Keratinocyte (primary cell): Measurements from ENCODE around the gene ZBTB48. TPM values are rescaled to one million over a fixed set of nuclear protein-coding genes. Genes with fewer than 3 reads are reported as not detected.
"Not testable (repeated sequence)": the region's sequence is repeated elsewhere in the genome, so short reads cannot be mapped to it uniquely, and the experiment has no call there.

Experiments used
- DNase-seq: peaks from one replicate; pipeline ENCODE4 v3.0.0-alpha.2; 2011; ENCODE audit warnings: low read depth, missing footprints, low spot score
- FAIRE-seq: peaks from 2 replicates; lab custom pipeline; 2011; peaks lifted over from hg19 to GRCh38; lab: Jason Lieb, UNC
- H2AFZ ChIP-seq: 2 replicates; pipeline ENCODE4 v1.6.0; 2012; ENCODE audit warnings: low read length, control low read depth, inconsistent platforms; ENCODE audit not compliant: control insufficient read depth
- H3K27ac ChIP-seq: 2 replicates; pipeline ENCODE4 v1.5.1; 2011; ENCODE audit warnings: low read length; ENCODE audit not compliant: control insufficient read depth, insufficient read depth
- H3K27me3 ChIP-seq: 3 replicates; pipeline ENCODE4 v1.6.0; 2011; ENCODE audit warnings: low read length; ENCODE audit not compliant: control insufficient read depth, insufficient read depth; ENCODE audit errors: extremely low read depth
- H3K36me3 ChIP-seq, 2 experiments: 2 replicates in 1 of 2; 3 replicates in 1 of 2; pipeline ENCODE4 v1.5.1; 2011; ENCODE audit warnings: low read length in 2 of 2, mild to moderate bottlenecking in 1 of 2; ENCODE audit not compliant: control insufficient read depth in 2 of 2, insufficient read depth in 2 of 2; ENCODE audit errors: extremely low read depth in 1 of 2
- H3K4me1 ChIP-seq: 3 replicates; pipeline ENCODE4 v1.5.1; 2011; ENCODE audit warnings: low read length; ENCODE audit not compliant: control insufficient read depth, insufficient read depth; ENCODE audit errors: extremely low read depth
- H3K4me2 ChIP-seq: 3 replicates; pipeline ENCODE4 v1.6.0; 2011; ENCODE audit warnings: low read depth, low read length; ENCODE audit not compliant: control insufficient read depth, insufficient read depth; ENCODE audit errors: extremely low read depth
- H3K4me3 ChIP-seq, 3 experiments: fragments of 200-600 bp in 1 of 3; sonication (generic) in 1 of 3; 2 replicates in 2 of 3; 3 replicates in 1 of 3; pipeline ENCODE4 v1.5.1; 2011 to 2016; ENCODE audit warnings: low read length in 3 of 3, mild to moderate bottlenecking in 3 of 3, control low read depth in 2 of 3, inconsistent platforms in 1 of 3, low read depth in 1 of 3, mixed read lengths in 1 of 3, mixed run types in 1 of 3, moderate library complexity in 1 of 3; ENCODE audit not compliant: control insufficient read depth in 2 of 3, insufficient read depth in 2 of 3; ENCODE audit errors: extremely low read depth in 1 of 3
- H3K79me2 ChIP-seq: 2 replicates; pipeline ENCODE4 v1.6.0; 2012; ENCODE audit warnings: low read length; ENCODE audit not compliant: control insufficient read depth, insufficient read depth
- H3K9ac ChIP-seq: 3 replicates; pipeline ENCODE4 v1.6.0; 2011; ENCODE audit warnings: low read length; ENCODE audit not compliant: control insufficient read depth, insufficient read depth; ENCODE audit errors: extremely low read depth
- H3K9me1 ChIP-seq: 3 replicates; pipeline ENCODE4 v1.6.0; 2011; ENCODE audit warnings: low read length; ENCODE audit not compliant: control insufficient read depth, insufficient read depth; ENCODE audit errors: extremely low read depth
- H3K9me3 ChIP-seq: 2 replicates; pipeline ENCODE4 v1.5.1; 2012; ENCODE audit warnings: low read depth, low read length; ENCODE audit not compliant: control insufficient read depth
- H4K20me1 ChIP-seq: 3 replicates; pipeline ENCODE4 v1.6.0; 2011; ENCODE audit warnings: low read length; ENCODE audit not compliant: control insufficient read depth, insufficient read depth; ENCODE audit errors: extremely low read depth
- CTCF ChIP-seq, 3 experiments: IDR thresholded peaks in 1 of 3; conservative IDR thresholded peaks in 1 of 3; optimal IDR thresholded peaks in 1 of 3; 2 replicates in 2 of 3; 3 replicates in 1 of 3; pipeline versions ENCODE3 to v1.5.1; 2011; ENCODE audit warnings: low read length in 3 of 3, mild to moderate bottlenecking in 3 of 3, moderate library complexity in 2 of 3, control low read depth in 1 of 3, inconsistent platforms in 1 of 3; ENCODE audit not compliant: insufficient read depth in 2 of 3; ENCODE audit errors: extremely low read depth in 1 of 3
- EZH2 ChIP-seq: IDR thresholded peaks from one replicate; pipeline ENCODE4 v1.6.1; 2012; ENCODE audit warnings: inconsistent platforms, mild to moderate bottlenecking, low read length, moderate library complexity
- dilution Hi-C: fragments of 300-500 bp; cut with MboI; formaldehyde crosslinking; loops from one replicate; pipeline ENCODE4 v1.7.0; 2020; ENCODE audit warnings: low sequenced_read_pairs; ENCODE audit not compliant: extremely low pct_ligation_motif_present
- polyA plus RNA-seq, 5 experiments: library from polyadenylated mRNA; depleted of rRNA in 3 of 5; stranded (reverse) in 3 of 5; stranded (forward) in 1 of 5; unstranded in 1 of 5; fragments of >200 nt; gene quantifications; 1 replicate in 1 of 5; 2 replicates in 3 of 5; 3 replicates in 1 of 5; pipeline versions ENCODE4 v1.2.1 to v1.2.3, GENCODE V29; 2011 to 2012; ENCODE audit warnings: missing spikeins in 2 of 5, low read depth in 1 of 5, low replicate concordance in 1 of 5

Gene ZBTB48
- polyA plus RNA-seq, 1 donor (not counting 4 experiments of a cell fraction or from before 2014, with no cell fraction given) = 10.9 TPM

- TF ChIP-seq EZH2 = no peak
- TF ChIP-seq CTCF (optimal IDR thresholded peaks at IDR 0.05 in 1 of 3, IDR thresholded peaks at IDR 0.05 in 1 of 3, conservative IDR thresholded peaks at IDR 0.05 in 1 of 3; ENCODE audit: extremely low read depth in 1 of 3, insufficient read depth in 2 of 3, low read length in 3 of 3) = no peak
These were observed 56.3 kb downstream of the ZBTB48 start for GRCh38 chr1:6635910-6636760.

GRCh38 chr1:6636778-6637177 is 57.0 kb downstream of the ZBTB48 start:
- H3K9me3 ChIP-seq, H3K9ac ChIP-seq, H2AFZ ChIP-seq, H3K79me2 ChIP-seq, H3K4me2 ChIP-seq, H3K27me3 ChIP-seq, FAIRE-seq, H3K9me1 ChIP-seq, H4K20me1 ChIP-seq, H3K4me1 ChIP-seq, dilution Hi-C loops, H3K27ac ChIP-seq, DNase-seq, H3K4me3 ChIP-seq: not testable (repeated sequence)
- peaks cover 41 to 45% of the 10 kb centered on the region in 2 experiments for H3K36me3 ChIP-seq

More at GRCh38 chr1:6635910-6636760, 56.3 kb downstream of the ZBTB48 start:
- Histone ChIP-seq H3K36me3 (peaks cover 37 to 45% of the 10 kb centered on the region in 2 experiments), H3K9me1 (no peaks in the 10 kb centered on the region), H3K27me3 (no peaks in the 10 kb centered on the region), H2AFZ (no peak overlapping the region), H3K9ac (no peak overlapping the region), H3K79me2 (no peaks in the 10 kb centered on the region), H3K4me3 (no peak overlapping the region), H3K9me3 (no peaks in the 10 kb centered on the region), H3K4me2 (no peak overlapping the region), H3K27ac (no peak overlapping the region), H3K4me1 (no peaks in the 10 kb centered on the region), H4K20me1 (no peaks in the 10 kb centered on the region)
- FAIRE-seq (no peak), DNase-seq (no peak)
- dilution Hi-C loops = no loop called here
